ENCODE results near the gene MBD4. TPM values are rescaled to one million over a fixed set of nuclear protein-coding genes. Genes with fewer than 3 reads are reported as not detected.
"Not testable (repeated sequence)": the region's sequence is repeated elsewhere in the genome, so short reads cannot be mapped to it uniquely, and the experiment has no call there.

MBD4 gene
- total RNA-seq (44.6 TPM), polyA plus RNA-seq (10 to 100 TPM; 37.0 to 46.7 (median 42.3) TPM)

DNA sequence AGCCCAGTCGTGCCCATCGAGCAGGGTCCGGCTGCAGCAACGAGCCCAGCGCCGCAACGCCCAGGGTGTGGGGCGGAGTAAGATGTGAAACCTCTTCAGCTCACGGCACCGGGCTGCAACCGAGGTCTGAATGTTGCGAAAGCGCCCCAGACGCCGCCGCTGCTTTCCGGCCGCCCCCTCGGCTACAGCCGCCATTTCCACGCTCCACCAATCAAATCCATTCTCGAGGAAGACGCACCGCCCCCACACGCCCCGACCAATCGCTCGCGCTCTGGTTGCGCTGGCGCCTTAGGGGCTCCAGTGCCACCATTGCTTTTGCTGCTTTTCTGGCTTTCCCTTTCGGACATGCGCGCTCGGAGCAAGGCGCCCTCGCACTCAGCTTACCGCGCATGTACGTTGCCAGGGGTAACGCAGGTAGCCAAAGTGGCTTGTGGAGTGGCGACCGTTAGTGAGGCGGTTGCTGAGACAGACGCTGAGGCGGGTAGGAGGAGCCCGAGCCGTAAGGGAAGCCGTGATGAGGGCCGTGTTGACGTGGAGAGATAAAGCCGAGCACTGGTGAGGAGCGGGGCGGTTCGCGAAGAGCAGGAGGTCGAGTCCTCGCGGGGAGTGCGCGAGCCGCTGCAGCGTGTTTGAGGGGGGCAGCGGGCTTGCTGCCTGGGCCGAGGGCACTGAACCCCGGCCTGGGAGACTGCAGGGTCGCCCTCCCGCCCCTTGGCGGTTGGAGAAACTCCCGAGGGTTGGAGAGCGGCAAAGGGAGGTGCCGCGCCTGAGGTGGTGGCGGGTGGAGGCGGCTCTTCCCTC, at the start of gene MBD4, which contains the start of gene IFT122:
Gene MBD4 (minus strand): TSS at position 132 of the 801 bp plus-strand sequence. CDS start 115 bp downstream, at position 17.
Gene IFT122 (plus strand): TSS at position 408 of the 801 bp plus-strand sequence. CDS start 107 bp downstream, at position 515.
- no peaks in the 10 kb centered on the region for H3K9me3 ChIP-seq (ENCODE audit: control insufficient read depth in 2 of 2, low read length in 2 of 2)
- Mint-ChIP-seq H3K4me1 (peaks cover 28 to 85% (median 53%) of the 10 kb centered on the region in 4 donors), H3K27ac (peak within 1 kb of the TSS; percentile 96 to 99 (median 97)), H3K36me3 (peaks cover 13% of the 10 kb centered on the region), H3K27me3 (no peaks in the 10 kb centered on the region), H3K4me3 (peak within 1 kb of the TSS; percentile 93 to 98 (median 94)), H3K9me3 (no peaks in the 10 kb centered on the region)
- peak; percentile 99 to 100 (median 99) for DNase-seq
- peak within 1 kb of the TSS; percentile 92 for H3K27ac ChIP-seq (ENCODE audit: insufficient read depth, low read length, poor library complexity, severe bottlenecking)
- peaks cover 49% of the 10 kb centered on the region for H3K4me1 ChIP-seq (ENCODE audit: control insufficient read depth, insufficient read depth, low read length, poor library complexity, severe bottlenecking)
- peaks cover 15% of the 10 kb centered on the region for H3K36me3 ChIP-seq (ENCODE audit: control insufficient read depth, insufficient read depth, low read length)
- peak within 1 kb of the TSS; percentile 92 for H3K4me3 ChIP-seq (ENCODE audit: low read depth, low read length)
- ATAC-seq (ENCODE audit: low read depth in 2 of 2), result peak; percentile 88 to 93
- no peaks in the 10 kb centered on the region for H3K27me3 ChIP-seq (ENCODE audit: control insufficient read depth, insufficient read depth, low read length)

DNA sequence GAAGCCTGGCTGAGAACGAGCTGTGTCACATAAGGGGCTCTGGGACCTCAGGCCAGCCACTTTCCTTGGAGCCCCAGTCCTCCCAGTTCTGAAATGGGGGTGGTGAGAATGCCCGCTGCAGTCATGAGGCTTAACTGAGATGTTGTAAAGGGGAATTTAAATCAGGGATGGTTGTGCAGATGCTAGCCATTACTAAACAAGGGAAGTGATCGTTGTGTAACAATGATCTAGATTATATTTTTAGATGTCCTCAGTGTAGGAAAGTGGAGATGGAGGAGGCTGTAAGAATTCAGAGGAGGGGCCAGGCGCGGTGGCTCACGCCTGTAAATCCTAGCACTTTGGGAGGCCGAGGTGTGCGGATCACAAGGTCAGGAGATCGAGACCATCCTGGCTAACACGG, 49.5 kb upstream of the MBD4 start:
- not testable (repeated sequence) for ATAC-seq (ENCODE audit: low read depth in 2 of 2); H3K4me3 ChIP-seq (ENCODE audit: low read depth, low read length); H3K4me1 Mint-ChIP-seq; H3K9me3 ChIP-seq (ENCODE audit: control insufficient read depth in 2 of 2, low read length in 2 of 2); H3K36me3 ChIP-seq (ENCODE audit: control insufficient read depth, insufficient read depth, low read length); H3K27me3 Mint-ChIP-seq; H3K4me1 ChIP-seq (ENCODE audit: control insufficient read depth, insufficient read depth, low read length, poor library complexity, severe bottlenecking); H3K27me3 ChIP-seq (ENCODE audit: control insufficient read depth, insufficient read depth, low read length); H3K27ac ChIP-seq (ENCODE audit: insufficient read depth, low read length, poor library complexity, severe bottlenecking); DNase-seq; H3K9me3 Mint-ChIP-seq; H3K4me3 Mint-ChIP-seq
- Mint-ChIP-seq H3K27ac (peak overlapping the region in 2 of 3 donors; percentile 71 to 83), H3K36me3 (peaks cover 44% of the 10 kb centered on the region)

DNA sequence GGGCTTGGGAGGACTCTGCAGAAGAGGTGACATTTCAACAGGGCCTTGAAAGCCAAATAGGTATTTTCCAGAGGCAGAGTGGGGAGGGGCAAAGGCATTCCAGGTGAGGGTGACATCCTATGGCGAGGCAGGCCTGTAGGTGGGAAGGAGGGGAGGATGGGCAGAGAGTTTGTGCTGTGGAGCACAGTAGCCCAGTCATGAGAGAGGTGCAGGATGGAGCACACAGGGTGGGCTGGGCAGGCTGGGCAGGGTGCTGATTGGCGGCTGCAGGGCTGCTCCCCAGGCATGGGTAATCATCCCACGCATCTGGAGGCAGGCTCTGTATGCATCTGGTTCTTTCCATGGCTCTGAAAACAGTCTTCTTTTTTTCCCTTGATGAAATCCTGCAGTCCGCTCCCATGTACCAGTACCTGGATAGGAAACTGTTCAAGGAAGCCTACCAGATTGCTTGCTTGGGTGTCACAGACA, 48.2 kb upstream of the MBD4 start:
- not testable (repeated sequence) for H3K4me3 Mint-ChIP-seq; DNase-seq; ATAC-seq (ENCODE audit: low read depth in 2 of 2); H3K27me3 Mint-ChIP-seq; H3K9me3 ChIP-seq (ENCODE audit: control insufficient read depth in 2 of 2, low read length in 2 of 2); H3K9me3 Mint-ChIP-seq; H3K4me1 ChIP-seq (ENCODE audit: control insufficient read depth, insufficient read depth, low read length, poor library complexity, severe bottlenecking); H3K27ac ChIP-seq (ENCODE audit: insufficient read depth, low read length, poor library complexity, severe bottlenecking); H3K27me3 ChIP-seq (ENCODE audit: control insufficient read depth, insufficient read depth, low read length); H3K36me3 ChIP-seq (ENCODE audit: control insufficient read depth, insufficient read depth, low read length); H3K4me1 Mint-ChIP-seq; H3K4me3 ChIP-seq (ENCODE audit: low read depth, low read length)
- peaks cover 34% of the 10 kb centered on the region for H3K36me3 Mint-ChIP-seq
- peak overlapping the region in 1 of 3 donors; percentile 75 for H3K27ac Mint-ChIP-seq

DNA sequence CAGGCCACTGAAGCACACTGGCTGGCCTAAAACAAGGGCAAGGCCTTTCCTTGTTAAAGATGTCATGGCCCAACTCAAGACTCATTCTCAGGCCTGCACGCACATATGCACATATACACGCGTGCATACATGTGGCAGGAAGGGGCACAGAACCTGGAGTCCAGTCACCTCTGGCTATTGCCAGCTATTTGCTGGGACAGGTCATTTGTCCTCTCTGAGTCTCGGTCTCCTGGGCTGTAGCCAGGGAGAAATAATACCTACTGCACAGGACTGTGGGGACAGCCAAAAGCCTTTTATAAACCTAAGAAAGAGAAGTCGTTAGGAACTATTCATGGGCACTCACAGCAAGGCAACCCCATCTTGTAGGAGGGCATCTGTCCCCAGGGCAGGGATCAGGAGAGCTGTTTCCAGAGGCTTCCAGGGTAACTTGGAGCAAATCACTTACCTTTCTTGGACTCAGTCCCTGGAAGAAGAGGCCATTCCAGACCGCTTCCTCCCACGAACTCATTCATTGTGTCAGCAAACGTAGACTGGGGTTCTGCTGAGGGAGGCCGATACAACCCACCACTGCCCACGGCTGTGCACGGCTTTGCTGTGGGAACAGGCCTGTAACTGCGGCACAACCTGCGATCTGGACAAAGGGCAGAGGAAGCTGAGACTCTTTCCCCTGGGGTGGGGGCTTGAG, 47.6 kb upstream of the MBD4 start:
- Mint-ChIP-seq H3K4me3 (no peak overlapping the region), H3K36me3 (peaks cover 33% of the 10 kb centered on the region), H3K9me3 (no peaks in the 10 kb centered on the region), H3K27me3 (no peaks in the 10 kb centered on the region), H3K4me1 (peaks cover 0 to 7% (median under 1%) of the 10 kb centered on the region in 4 donors), H3K27ac (peak overlapping the region in 2 of 3 donors; percentile 40 to 75)
- H3K27me3 ChIP-seq (ENCODE audit: control insufficient read depth, insufficient read depth, low read length), result no peaks in the 10 kb centered on the region
- DNase-seq (no peak), ATAC-seq (ENCODE audit: low read depth in 2 of 2) (no peak)
- H3K4me3 ChIP-seq (ENCODE audit: low read depth, low read length), result no peak overlapping the region
- peaks cover 8% of the 10 kb centered on the region for H3K36me3 ChIP-seq (ENCODE audit: control insufficient read depth, insufficient read depth, low read length)
- no peaks in the 10 kb centered on the region for H3K9me3 ChIP-seq (ENCODE audit: control insufficient read depth in 2 of 2, low read length in 2 of 2)
- no peak overlapping the region for H3K27ac ChIP-seq (ENCODE audit: insufficient read depth, low read length, poor library complexity, severe bottlenecking)
- peaks cover 6% of the 10 kb centered on the region for H3K4me1 ChIP-seq (ENCODE audit: control insufficient read depth, insufficient read depth, low read length, poor library complexity, severe bottlenecking)

DNA sequence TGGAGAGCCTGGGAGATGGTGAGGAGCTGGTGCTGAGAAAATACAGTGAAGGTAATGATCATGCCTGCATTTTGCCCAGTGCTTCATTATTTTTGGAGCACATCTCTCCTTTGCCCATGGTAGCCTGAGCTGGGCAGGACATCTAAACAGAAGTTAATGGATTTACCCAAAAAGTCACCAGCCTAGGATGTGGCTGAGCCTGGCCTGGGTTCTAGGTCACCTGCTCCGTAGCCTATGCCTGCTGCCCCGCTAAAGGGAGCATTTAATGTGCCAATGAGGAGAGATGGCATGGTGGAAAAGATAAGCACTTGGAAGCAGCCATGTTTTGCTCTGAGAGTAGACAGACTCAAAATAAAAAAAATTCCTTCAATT, 46.9 kb upstream of the MBD4 start:
- H3K27me3 ChIP-seq (ENCODE audit: control insufficient read depth, insufficient read depth, low read length), result no peaks in the 10 kb centered on the region
- Mint-ChIP-seq H3K4me3 (no peak overlapping the region), H3K4me1 (peaks cover 5 to 13% (median 7%) of the 10 kb centered on the region in 4 donors), H3K27me3 (no peaks in the 10 kb centered on the region), H3K27ac (peak overlapping the region in 2 of 3 donors; percentile 40 to 75), H3K9me3 (no peaks in the 10 kb centered on the region), H3K36me3 (peaks cover 32% of the 10 kb centered on the region)
- H3K4me1 ChIP-seq (ENCODE audit: control insufficient read depth, insufficient read depth, low read length, poor library complexity, severe bottlenecking), result peaks cover 12% of the 10 kb centered on the region
- H3K4me3 ChIP-seq (ENCODE audit: low read depth, low read length), result no peak overlapping the region
- ATAC-seq (ENCODE audit: low read depth in 2 of 2), result no peak
- no peak for DNase-seq
- peaks cover 3% of the 10 kb centered on the region for H3K36me3 ChIP-seq (ENCODE audit: control insufficient read depth, insufficient read depth, low read length)
- H3K27ac ChIP-seq (ENCODE audit: insufficient read depth, low read length, poor library complexity, severe bottlenecking), result no peak overlapping the region
- H3K9me3 ChIP-seq (ENCODE audit: control insufficient read depth in 2 of 2, low read length in 2 of 2), result no peaks in the 10 kb centered on the region

DNA sequence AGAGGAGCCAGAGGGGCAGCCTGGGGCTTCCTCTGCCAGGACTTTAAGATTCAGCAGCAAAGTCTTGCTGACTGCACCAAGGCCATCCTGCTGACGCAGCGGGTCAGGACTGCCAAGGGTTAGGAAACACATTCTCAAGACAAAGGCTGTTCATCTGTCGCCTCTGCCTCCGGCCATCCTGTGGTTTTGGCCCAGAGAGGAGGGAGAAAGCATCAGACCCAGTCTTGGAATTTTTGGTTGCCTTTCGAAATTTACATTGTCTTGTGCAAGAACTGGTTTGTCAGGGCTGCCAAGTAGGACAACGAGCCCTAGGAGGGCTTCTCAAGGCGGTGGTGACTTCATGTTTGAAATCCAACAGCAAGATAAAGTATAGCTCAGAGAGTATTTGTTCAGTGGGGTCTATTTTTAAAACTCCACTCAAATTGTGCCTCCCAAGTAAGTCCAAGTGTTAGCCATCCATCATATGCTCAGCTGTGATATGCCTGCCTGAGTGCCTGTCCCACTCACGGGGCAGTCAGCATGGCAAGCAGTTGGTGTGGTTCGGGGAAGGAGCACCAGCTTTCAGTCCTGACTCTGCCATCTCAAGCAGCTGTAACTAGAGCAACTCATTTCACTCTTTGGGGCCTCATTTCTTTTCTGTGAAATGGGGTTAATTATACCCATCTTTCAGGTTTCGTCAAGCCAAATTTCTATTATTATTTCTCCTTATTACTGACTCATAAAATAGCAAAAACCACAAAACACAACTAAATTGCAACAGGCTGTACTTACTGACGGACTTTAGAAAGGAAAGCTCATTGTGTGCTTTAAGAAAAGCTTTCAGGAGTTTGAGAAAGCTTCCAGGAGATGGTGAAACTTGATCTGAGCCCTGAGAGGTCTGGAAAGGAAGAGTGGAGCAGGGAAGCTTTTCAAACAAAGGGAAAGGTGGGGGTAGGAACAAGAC, 46.2 kb upstream of the MBD4 start:
- no peak overlapping the region for H3K27ac ChIP-seq (ENCODE audit: insufficient read depth, low read length, poor library complexity, severe bottlenecking)

DNA sequence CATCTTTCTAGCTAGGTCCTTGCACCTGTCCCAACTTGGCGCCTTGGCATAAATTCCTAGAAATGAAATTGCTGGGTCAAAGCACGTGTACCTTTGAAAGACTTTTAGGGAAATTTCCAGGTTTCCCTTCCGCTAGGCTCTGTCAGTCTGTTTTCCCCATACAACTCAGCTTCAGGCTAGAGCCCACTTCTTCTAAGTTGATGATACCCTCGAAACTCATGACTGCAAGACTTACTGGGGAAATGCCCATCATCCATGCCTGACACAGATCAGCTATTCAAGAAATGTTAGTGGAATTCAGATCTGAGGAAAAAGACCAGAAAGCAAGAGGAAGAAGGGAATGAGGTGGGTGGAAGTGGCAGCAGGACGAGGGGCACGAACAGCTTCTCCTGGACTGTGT, 45.4 kb upstream of the MBD4 start:
- not testable (repeated sequence) for H3K27me3 ChIP-seq (ENCODE audit: control insufficient read depth, insufficient read depth, low read length); H3K36me3 ChIP-seq (ENCODE audit: control insufficient read depth, insufficient read depth, low read length); H3K27ac ChIP-seq (ENCODE audit: insufficient read depth, low read length, poor library complexity, severe bottlenecking); H3K27me3 Mint-ChIP-seq; H3K9me3 ChIP-seq (ENCODE audit: control insufficient read depth in 2 of 2, low read length in 2 of 2); H3K4me3 Mint-ChIP-seq; H3K9me3 Mint-ChIP-seq; H3K4me3 ChIP-seq (ENCODE audit: low read depth, low read length); ATAC-seq (ENCODE audit: low read depth in 2 of 2); DNase-seq
- H3K4me1 ChIP-seq (ENCODE audit: control insufficient read depth, insufficient read depth, low read length, poor library complexity, severe bottlenecking), result peaks cover 18% of the 10 kb centered on the region
- H3K4me1 Mint-ChIP-seq, result peaks cover 6 to 26% (median 10%) of the 10 kb centered on the region in 4 donors
- peaks cover 37% of the 10 kb centered on the region for H3K36me3 Mint-ChIP-seq
- peak overlapping the region in 2 of 3 donors; percentile 6 to 33 for H3K27ac Mint-ChIP-seq

More for the DNA sequence above, 46.2 kb upstream of the MBD4 start:
- peaks cover 3% of the 10 kb centered on the region for H3K36me3 ChIP-seq (ENCODE audit: control insufficient read depth, insufficient read depth, low read length)
- ATAC-seq (ENCODE audit: low read depth in 2 of 2) (no peak), DNase-seq (peak in 1 of 3 donors; percentile 7)
- no peaks in the 10 kb centered on the region for H3K9me3 ChIP-seq (ENCODE audit: control insufficient read depth in 2 of 2, low read length in 2 of 2)
- H3K27me3 Mint-ChIP-seq, result no peaks in the 10 kb centered on the region
- H3K9me3 Mint-ChIP-seq, result no peaks in the 10 kb centered on the region
- H3K4me1 Mint-ChIP-seq, result peaks cover 6 to 20% (median 10%) of the 10 kb centered on the region in 4 donors
- peaks cover 18% of the 10 kb centered on the region for H3K4me1 ChIP-seq (ENCODE audit: control insufficient read depth, insufficient read depth, low read length, poor library complexity, severe bottlenecking)
- H3K27ac Mint-ChIP-seq, result peak overlapping the region in 2 of 3 donors; percentile 40 to 75
- no peaks in the 10 kb centered on the region for H3K27me3 ChIP-seq (ENCODE audit: control insufficient read depth, insufficient read depth, low read length)
- H3K36me3 Mint-ChIP-seq, result peaks cover 32% of the 10 kb centered on the region
- no peak overlapping the region for H3K4me3 ChIP-seq (ENCODE audit: low read depth, low read length)
- no peak overlapping the region for H3K4me3 Mint-ChIP-seq

Data from CD4-positive, CD25-positive, alpha-beta regulatory T cell (primary cell).